DMS114 treated with DMSO at 0.1 percent for 48 hours (cell line): ENCODE results near the gene PLEKHO2.
A peak's percentile ranks its signal among the peaks of the same experiment; 100 is the strongest.

Experiments used
- DNase-seq: peaks from one replicate; lab custom pipeline; 2025; ENCODE audit not compliant: unreplicated experiment; lab: John Stamatoyannopoulos, UW

Gene PLEKHO2

GRCh38 chr15:64911311-64912186, 69.8 kb downstream of the PLEKHO2 start, which contains the start of gene ANKDD1A:
Gene ANKDD1A, plus strand, starts transcription at chr15:64911902. Its CDS starts 29 bp downstream, at chr15:64911931.
- DNase-seq: peak; percentile 61

- no peak for DNase-seq
These were observed 70.9 kb downstream of the PLEKHO2 start for GRCh38 chr15:64912379-64913325.

- no peak for DNase-seq
These were observed 74.0 kb downstream of the PLEKHO2 start for GRCh38 chr15:64915518-64916227.

- no peak for DNase-seq
These were observed 74.7 kb downstream of the PLEKHO2 start for GRCh38 chr15:64916365-64916764.

- no peak for DNase-seq
These were observed 75.5 kb downstream of the PLEKHO2 start for GRCh38 chr15:64917211-64917610.
